Measurements from ENCODE around the gene MACROD2. TPM values are rescaled to one million over a fixed set of nuclear protein-coding genes. Genes with fewer than 3 reads are reported as not detected.

The MACROD2 gene
- total RNA-seq, 4 donors from 2014 or later = 8.7 to 17.8 (median 10.8) TPM

GRCh38 chr20:14604143-14604542 is 608.8 kb downstream of the MACROD2 start:
- intact Hi-C loops (cut with DNase I) = no loop called here
- Histone ChIP-seq H3K4me1 (no peaks in the 10 kb centered on the region), H3K4me3 (replicated peaks in 1 of 3) (no peak overlapping the region), H3K27ac (no peak overlapping the region), H3K36me3 (no peaks in the 10 kb centered on the region), H3K27me3 (no peaks in the 10 kb centered on the region), H3K9me3 (no peaks in the 10 kb centered on the region)
- 87 to 91% methylated on average over 1 of the region's 1 CpG for WGBS, 2 donors
- no peak for DNase-seq
- TF ChIP-seq POLR2A (IDR thresholded peaks at IDR 0.05) = no peak
- TF ChIP-seq CTCF (IDR thresholded peaks at IDR 0.05) = no peak

- DNase-seq = no peak
- Histone ChIP-seq H3K27ac (no peak overlapping the region), H3K4me3 (replicated peaks in 1 of 3) (no peak overlapping the region), H3K36me3 (no peaks in the 10 kb centered on the region), H3K9me3 (no peaks in the 10 kb centered on the region), H3K4me1 (no peaks in the 10 kb centered on the region), H3K27me3 (no peaks in the 10 kb centered on the region)
- intact Hi-C loops (cut with DNase I) = no loop called here
- TF ChIP-seq POLR2A (IDR thresholded peaks at IDR 0.05) = no peak
- TF ChIP-seq CTCF (IDR thresholded peaks at IDR 0.05) = no peak
- 88 to 94% methylated on average over 4 of the region's 4 CpGs for WGBS, 2 donors
These were observed 614.3 kb downstream of the MACROD2 start for GRCh38 chr20:14609328-14610221.

GRCh38 chr20:14611479-14611878 is 616.2 kb downstream of the MACROD2 start:
- intact Hi-C loops (cut with DNase I) = no loop called here
- H3K9me3 ChIP-seq = no peaks in the 10 kb centered on the region
- H3K36me3 ChIP-seq = no peaks in the 10 kb centered on the region
- H3K4me3 ChIP-seq (replicated peaks in 1 of 3) = no peak overlapping the region
- H3K27me3 ChIP-seq = no peaks in the 10 kb centered on the region
- no peak for DNase-seq
- H3K4me1 ChIP-seq = no peaks in the 10 kb centered on the region
- WGBS, 2 donors = 89 to 99% methylated on average over 2 of the region's 2 CpGs
- no peak for TF ChIP-seq CTCF (IDR thresholded peaks at IDR 0.05)
- TF ChIP-seq POLR2A (IDR thresholded peaks at IDR 0.05) = no peak
- no peak overlapping the region for H3K27ac ChIP-seq

- no peaks in the 10 kb centered on the region for H3K9me3 ChIP-seq
- H3K27me3 ChIP-seq = no peaks in the 10 kb centered on the region
- no peaks in the 10 kb centered on the region for H3K4me1 ChIP-seq
- H3K27ac ChIP-seq = no peak overlapping the region
- WGBS, 2 donors = 88 to 96% methylated on average over 1 of the region's 1 CpG
- DNase-seq = no peak
- no peaks in the 10 kb centered on the region for H3K36me3 ChIP-seq
- intact Hi-C loops (cut with DNase I) = no loop called here
- TF ChIP-seq POLR2A (IDR thresholded peaks at IDR 0.05) (no peak), CTCF (IDR thresholded peaks at IDR 0.05) (no peak)
- no peak overlapping the region for H3K4me3 ChIP-seq (replicated peaks in 1 of 3)
These were observed 617.1 kb downstream of the MACROD2 start for GRCh38 chr20:14612391-14612790.

GRCh38 chr20:14616003-14616402 is 620.7 kb downstream of the MACROD2 start:
- DNase-seq = no peak
- Histone ChIP-seq H3K36me3 (no peaks in the 10 kb centered on the region), H3K4me3 (replicated peaks in 1 of 3) (no peak overlapping the region), H3K27me3 (no peaks in the 10 kb centered on the region), H3K9me3 (no peaks in the 10 kb centered on the region), H3K27ac (no peak overlapping the region), H3K4me1 (no peaks in the 10 kb centered on the region)
- WGBS, 2 donors = 90 to 97% methylated on average over 3 of the region's 3 CpGs
- TF ChIP-seq CTCF (IDR thresholded peaks at IDR 0.05) (no peak), POLR2A (IDR thresholded peaks at IDR 0.05) (no peak)
- intact Hi-C loops (cut with DNase I) = no loop called here
